NCI-H524 treated with DMSO at 0.1 percent for 48 hours (cell line): Measurements from ENCODE around the gene CBLL1.

Source experiments
- DNase-seq: peaks from one replicate; lab custom pipeline; 2025; lab: John Stamatoyannopoulos, UW

Gene CBLL1

DNA sequence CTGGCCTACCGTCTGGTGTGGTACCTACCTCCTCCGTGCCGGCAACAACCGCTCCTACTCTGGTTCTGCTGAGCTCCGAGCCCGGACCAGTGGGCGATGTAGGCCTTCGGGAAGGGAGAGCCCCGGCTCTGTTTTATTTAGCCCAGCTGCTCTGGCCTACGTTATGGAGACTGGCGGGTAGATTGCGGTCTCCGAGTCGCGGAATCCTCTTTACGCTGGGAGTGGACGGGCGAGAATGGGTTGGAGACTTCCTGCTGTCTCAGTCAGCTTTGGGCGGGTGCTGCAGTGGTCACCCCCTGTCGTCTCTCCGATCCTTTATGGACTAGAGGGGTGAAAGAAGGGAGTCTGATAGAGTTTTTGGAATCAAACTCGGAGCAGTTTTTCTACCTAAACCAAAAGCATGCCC is 406 bp downstream of the CBLL1 start:
- no peak for DNase-seq

DNA sequence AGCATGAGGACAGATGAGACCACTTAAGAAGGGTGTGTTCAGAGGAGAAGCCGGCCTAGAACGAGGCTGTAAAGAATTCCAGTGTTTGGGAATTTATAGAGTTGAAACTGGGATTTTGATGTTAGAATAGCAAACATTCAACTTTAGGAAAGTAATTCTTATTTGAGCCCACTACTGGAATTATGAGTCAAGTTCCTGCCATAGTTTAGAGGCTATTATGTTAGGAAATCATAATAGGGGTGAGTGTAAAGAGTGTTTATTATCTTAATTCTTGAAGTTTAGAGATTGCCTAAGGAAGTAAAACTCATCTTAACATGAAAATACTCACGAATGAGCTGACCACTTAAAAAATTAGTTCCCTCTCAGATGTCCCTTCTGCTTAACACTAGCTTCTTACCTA is 2.1 kb downstream of the CBLL1 start:
- no peak for DNase-seq

GRCh38 chr7:107751113-107751512 is 7.2 kb downstream of the CBLL1 start:
- no peak for DNase-seq

- DNase-seq: no peak
These were observed 10.7 kb downstream of the CBLL1 start for GRCh38 chr7:107754642-107755041.

DNA sequence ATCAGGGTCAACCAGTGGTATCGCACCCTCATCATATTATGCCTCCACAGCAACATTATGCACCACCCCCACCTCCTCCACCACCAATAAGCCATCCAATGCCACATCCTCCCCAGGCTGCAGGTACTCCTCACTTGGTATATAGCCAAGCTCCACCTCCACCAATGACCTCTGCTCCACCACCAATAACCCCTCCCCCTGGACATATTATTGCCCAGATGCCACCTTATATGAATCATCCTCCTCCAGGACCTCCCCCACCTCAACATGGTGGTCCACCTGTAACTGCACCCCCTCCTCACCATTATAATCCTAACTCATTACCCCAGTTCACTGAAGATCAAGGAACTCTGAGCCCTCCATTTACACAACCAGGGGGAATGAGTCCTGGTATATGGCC is 14.7 kb downstream of the CBLL1 start:
- no peak for DNase-seq

- DNase-seq: no peak
These were observed 23.4 kb downstream of the CBLL1 start for GRCh38 chr7:107767391-107767790.

GRCh38 chr7:107768263-107768662 is 24.3 kb downstream of the CBLL1 start:
- DNase-seq: peak; percentile 70

DNA sequence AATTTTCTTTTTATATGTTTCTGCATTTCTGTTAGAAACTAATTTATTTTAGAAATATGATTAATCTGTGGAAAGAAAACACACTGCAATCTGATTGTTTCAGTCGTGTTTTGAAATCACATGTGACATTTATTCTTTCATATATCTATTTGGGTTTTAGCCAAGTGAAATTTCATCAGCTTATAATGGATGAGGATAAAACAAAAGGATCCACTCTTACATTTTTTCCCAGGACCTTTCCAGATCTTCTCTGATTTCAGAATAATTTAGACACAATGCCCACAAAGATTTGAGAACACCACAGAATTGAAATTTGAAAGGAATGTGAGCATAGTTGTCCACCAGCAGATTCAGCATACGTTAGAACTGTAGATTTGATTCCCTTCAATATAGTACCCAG is 29.1 kb downstream of the CBLL1 start:
- DNase-seq: no peak

DNA sequence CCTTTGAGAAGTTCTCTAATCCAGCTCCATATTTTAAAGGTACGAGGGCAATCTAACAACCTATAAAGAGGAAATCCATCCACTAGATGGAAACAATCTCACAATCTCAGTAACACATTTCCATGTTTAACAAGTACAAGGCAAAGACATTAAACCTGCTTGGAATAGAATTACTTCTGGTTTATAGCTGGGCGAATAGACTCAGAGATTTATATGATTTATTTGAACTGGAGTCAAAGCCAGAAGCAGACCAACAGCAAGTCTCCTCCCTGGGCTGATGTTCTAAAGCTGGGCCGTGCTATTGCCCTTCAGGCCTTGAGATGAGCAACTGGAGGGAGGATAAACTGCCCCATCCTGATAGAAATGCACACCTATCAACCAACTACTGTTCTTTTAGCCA is 33.8 kb downstream of the CBLL1 start:
- no peak for DNase-seq

DNA sequence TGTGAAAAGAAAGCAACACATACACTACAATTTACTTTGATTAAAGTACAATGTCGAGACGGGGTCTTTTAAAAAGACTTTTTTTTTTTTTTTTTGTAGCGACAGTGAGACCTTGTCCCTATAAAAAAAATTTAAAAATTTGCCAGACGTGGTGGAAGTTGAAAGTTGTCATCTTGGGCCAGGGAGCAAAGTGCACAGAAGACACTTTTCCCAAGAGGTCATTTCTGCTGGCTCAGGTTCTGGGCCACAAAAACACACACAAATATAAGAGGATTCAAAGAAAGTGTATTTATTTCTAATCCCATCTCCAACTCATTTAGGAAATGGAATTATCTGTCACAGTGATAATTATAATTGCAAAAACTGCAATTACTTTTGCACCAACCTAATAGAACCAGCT is 34.3 kb downstream of the CBLL1 start:
- no peak for DNase-seq

DNA sequence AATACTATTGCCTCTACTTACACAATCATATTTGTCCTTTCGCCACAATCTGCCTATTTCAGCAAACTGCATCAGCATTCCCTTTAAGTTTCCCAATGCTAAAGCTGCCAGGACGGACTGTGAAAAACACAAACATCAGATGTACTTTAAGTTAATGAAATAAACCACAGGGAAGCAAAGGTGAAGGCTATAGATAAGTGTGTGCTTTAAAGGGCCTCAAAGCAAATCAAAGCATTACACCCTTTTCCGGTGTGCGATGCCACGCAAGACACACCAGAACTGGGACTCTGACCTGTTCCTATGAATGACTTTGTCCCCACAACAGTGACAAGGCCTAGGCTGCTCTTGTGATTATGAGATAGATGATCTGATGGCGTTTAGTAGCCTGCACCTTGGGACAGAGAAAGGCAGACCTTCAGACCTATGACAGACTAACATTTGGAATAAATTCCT is 35.7 kb downstream of the CBLL1 start:
- DNase-seq: no peak

GRCh38 chr7:107782374-107782773 is 38.4 kb downstream of the CBLL1 start:
- DNase-seq: no peak

DNA sequence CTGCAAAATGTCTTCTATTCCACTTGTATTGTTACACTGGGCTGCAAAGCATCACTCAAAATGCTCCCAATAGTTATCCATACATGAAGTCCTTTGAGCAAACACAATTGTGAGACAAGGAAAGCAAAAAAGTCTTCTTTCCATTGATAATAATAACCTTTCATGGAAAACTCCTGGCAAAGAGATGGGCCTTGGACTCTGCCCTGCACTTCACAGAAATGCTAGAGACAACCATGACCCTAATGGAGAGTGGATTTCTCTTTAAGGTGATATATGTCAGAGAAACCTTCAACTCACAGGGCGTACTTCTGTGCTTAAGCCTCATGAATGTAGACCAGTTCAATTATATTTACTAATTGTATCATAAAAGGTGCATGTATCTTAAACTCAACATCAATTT is 39.7 kb downstream of the CBLL1 start:
- DNase-seq: no peak

DNA sequence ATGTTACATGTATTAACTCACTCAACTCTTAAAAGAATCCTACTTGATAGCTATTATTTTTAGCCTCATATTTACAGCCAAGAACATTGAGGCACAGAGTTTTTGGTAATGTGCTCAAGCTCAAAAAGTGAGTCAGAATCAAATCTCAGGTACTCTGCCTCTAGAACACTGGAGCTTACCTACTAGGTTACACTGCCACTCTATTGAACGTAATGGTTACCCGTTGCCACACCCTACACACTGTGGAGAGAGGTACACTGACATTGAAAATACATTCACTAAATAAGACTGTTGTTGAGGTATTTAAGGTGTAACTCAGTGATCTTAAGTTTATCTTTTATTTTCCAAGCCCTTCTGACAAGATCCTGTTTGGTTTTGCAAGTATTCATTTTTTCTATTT is 41.2 kb downstream of the CBLL1 start:
- no peak for DNase-seq

- DNase-seq: no peak
These were observed 42.0 kb downstream of the CBLL1 start for GRCh38 chr7:107785926-107786325.

DNA sequence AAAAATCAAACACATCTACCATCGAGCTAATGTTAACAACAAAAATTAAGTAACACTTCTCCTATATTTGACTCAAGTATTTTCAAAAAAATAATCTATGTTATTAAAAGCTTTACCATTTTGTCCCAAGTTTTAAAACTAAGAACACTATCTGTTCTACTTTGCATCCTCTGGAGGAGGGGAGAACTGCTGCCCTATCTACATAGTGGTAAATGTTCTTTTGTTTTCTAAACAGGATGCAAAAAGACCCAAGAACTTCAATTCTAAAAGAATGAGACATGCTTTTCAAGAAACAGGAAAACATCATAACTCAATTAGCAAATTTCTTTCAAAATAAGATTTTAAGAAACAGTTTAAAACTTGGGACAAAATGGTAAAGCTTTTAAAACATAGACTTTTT is 44.3 kb downstream of the CBLL1 start:
- DNase-seq: no peak

- no peak for DNase-seq
These were observed 44.7 kb downstream of the CBLL1 start for GRCh38 chr7:107788662-107789061.

DNA sequence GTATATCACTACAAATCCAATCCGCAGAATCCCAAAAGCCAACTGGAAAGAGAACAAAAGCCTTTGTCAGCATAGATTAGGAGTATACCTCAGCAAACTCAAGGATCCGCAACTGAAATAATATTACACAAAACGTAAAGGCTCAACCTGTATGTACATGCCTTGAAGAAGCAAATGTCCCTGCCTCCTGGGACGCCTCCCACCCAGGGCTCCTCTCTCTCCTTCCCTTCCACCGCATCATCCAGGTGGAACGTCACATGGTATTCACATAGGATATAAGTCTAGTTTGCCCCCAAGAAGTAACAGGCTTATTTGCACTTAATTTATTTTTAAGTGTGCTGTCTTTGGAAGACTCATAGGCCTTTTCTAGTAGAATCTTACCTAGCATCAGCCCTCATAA is 45.7 kb downstream of the CBLL1 start:
- DNase-seq: no peak

DNA sequence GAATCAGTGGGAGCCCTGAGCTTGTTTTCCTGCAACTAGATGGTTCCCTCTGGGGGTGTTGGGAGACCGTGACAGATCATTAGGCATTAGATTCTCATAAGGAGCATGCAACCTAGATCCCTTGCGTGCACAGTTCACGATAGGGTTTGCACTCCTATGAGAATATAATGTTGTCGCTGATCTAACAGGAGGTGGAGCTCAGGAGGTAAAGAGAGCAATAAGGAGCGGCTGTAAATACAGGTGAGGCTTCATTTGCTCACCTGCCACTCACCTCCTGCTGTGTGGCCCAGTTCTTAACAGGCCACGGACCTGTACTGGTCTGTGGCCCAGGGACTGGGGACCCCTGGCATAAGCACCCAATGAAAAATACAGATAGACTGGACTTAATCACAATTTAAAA is 48.4 kb downstream of the CBLL1 start:
- DNase-seq: no peak

GRCh38 chr7:107799647-107800264 is 55.8 kb downstream of the CBLL1 start:
- no peak for DNase-seq

- DNase-seq: peak; percentile 31
These were observed 59.2 kb downstream of the CBLL1 start, which contains the start of gene SLC26A3 for GRCh38 chr7:107803009-107803610. Gene SLC26A3 (minus strand): TSS chr7:107803223. CDS start chr7:107794509, 8,714 bp downstream.

DNA sequence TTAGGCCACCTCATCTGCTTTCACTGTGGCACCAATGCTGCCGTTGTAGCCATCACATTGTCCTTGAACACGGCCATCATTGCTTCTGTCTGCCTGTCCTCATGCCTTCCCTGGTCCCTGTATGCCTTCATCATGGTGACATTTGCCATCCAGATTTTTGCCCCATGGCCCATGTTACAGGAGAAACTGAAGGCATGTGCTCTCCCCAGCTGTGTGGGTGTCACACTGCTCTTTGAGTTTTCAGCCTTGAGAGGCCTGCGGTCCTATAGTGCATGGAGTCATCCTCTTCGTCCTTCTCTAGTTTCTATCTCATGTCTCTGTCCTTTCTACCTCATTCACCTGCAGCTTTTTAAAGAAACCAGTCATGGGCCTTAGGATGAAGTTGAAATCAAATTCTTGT is 65.2 kb downstream of the CBLL1 start:
- no peak for DNase-seq

DNA sequence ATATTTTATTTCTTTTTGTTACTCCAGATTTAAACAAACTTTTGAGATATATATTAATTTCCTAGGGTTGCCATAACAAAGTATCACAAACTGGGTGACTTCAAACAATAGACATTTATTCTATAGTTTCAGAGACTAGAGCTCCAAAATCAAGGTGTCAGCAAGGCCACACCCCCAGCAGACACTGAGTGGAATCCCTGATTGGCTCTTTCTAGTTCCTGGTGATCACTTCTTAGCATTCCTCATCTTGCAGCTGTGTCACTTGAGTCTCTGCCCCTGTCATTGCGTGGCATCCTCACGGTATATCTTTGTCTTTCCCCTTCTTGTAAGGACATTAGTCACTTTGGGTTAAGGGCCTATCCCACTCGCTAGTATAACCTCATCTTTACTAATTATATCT is 66.7 kb downstream of the CBLL1 start:
- no peak for DNase-seq
